Skeletal muscle satellite cell (primary cell): Measurements from ENCODE around the gene IFIT2.

Source experiments
- H3K27me3 ChIP-seq: 2 replicates; pipeline ENCODE4 v1.7.0; 2013; ENCODE audit warnings: low read length; ENCODE audit not compliant: control insufficient read depth, insufficient read depth
- H3K36me3 ChIP-seq: 2 replicates; pipeline ENCODE4 v1.7.0; 2013; ENCODE audit warnings: mild to moderate bottlenecking, control low read depth, low read length; ENCODE audit not compliant: insufficient read depth
- H3K4me1 ChIP-seq: 2 replicates; pipeline ENCODE4 v1.7.0; 2013; ENCODE audit warnings: low read length; ENCODE audit not compliant: control insufficient read depth, insufficient read depth
- H3K4me2 ChIP-seq: 2 replicates; pipeline ENCODE4 v1.7.0; 2013; ENCODE audit warnings: mild to moderate bottlenecking, low read length
- H3K4me3 ChIP-seq: 2 replicates; pipeline ENCODE4 v1.7.0; 2013; ENCODE audit warnings: low read length
- H3K9ac ChIP-seq: 2 replicates; pipeline ENCODE4 v1.7.0; 2013; ENCODE audit warnings: mild to moderate bottlenecking, low read depth, low read length, moderate library complexity
- H3K9me3 ChIP-seq: replicated peaks from 2 replicates; pipeline ENCODE4 v1.7.0; 2013; ENCODE audit warnings: mild to moderate bottlenecking, control low read depth, low read length

The IFIT2 gene

DNA sequence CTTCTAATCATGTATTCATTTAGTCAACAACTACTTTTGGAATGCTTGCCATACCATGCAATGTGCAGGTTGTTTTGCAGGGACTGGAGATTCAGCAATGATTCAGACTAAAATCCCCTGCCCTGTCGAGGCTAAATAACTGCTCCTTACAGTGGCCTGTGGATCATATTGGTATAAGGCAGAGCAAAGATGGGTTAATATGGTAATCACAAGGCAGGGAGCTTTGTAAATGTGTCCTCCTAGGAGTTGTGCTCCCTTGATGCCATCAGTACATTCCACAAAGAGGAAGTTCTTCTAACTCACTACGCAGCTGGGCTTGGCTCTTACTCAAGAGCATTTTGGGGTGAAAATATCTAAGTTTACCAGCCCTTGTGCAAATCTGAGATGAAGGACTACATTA lies 614 bp upstream of the IFIT2 start:
- Histone ChIP-seq H3K4me1 (peaks cover 20% of the 10 kb centered on the region), H3K9me3 (no peaks in the 10 kb centered on the region), H3K4me3 (peak overlapping the region; percentile 70), H3K9ac (peak overlapping the region; percentile 89), H3K36me3 (no peaks in the 10 kb centered on the region), H3K4me2 (peak overlapping the region; percentile 87), H3K27me3 (no peaks in the 10 kb centered on the region)

DNA sequence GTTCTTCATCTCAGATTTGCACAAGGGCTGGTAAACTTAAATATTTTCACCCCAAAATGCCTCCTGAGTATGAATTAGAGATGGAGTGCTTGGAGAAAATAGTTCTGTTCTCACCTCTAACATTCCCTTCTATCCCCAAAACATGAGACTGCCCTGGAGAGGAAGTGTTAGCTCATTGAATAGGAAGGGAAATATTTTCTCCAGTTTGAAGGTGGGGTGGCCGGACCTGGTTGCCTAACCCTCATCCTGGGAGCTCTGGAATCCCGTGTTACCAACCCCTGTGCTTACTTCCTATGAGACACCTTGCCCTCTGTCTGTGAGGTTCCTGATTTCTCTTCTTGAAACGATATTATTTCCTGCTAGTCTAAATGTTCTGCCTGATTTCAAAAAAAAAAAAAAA lies 779 bp downstream of the IFIT2 start:
- Histone ChIP-seq H3K4me1 (peaks cover 16% of the 10 kb centered on the region), H3K9me3 (no peaks in the 10 kb centered on the region), H3K36me3 (no peaks in the 10 kb centered on the region), H3K9ac (peak overlapping the region; percentile 89), H3K4me3 (peak overlapping the region; percentile 70), H3K4me2 (peak overlapping the region; percentile 87), H3K27me3 (no peaks in the 10 kb centered on the region)

DNA sequence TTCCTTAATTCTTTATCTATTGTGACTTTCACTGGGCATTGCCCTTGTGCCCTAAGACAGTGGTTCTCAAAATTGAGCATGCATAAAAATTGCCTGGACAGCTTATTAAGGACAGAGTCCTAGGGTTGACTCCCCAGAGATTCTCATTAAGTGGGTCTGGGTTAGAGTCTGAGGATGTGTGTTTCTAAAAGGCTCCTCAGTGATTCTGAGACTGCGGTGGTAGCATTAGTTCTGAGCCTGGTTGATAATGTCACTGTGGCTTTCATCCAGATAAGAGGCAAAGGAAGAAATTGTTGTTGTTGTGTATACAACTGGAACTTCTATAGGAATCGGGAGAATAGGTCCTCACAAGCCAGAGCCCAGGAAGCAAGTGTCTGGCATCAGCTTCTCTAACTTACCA lies 1.3 kb downstream of the IFIT2 start:
- H3K4me1 ChIP-seq = peaks cover 16% of the 10 kb centered on the region
- no peaks in the 10 kb centered on the region for H3K27me3 ChIP-seq
- peak overlapping the region; percentile 87 for H3K4me2 ChIP-seq
- peak overlapping the region; percentile 89 for H3K9ac ChIP-seq
- H3K9me3 ChIP-seq = no peaks in the 10 kb centered on the region
- H3K4me3 ChIP-seq = no peak overlapping the region
- H3K36me3 ChIP-seq = no peaks in the 10 kb centered on the region

DNA sequence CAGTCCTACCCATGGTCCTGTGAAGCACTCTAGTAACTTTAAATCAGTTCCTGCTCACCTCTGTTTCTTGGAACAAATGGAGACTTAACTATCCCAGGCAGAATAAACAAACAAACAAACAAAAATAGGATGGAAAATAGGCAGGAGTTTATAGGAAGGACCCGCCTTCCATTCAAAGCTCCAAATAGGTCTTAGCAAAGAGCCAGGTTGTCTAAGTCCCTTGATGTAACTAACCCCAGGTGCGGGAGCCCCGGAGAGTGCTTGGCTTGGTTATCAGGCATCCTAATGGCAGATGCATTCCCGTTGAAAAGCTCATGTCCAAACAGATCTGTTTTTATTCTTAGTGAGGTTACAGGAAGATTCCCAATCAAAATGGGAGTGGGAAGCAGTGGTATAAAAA lies 2.2 kb downstream of the IFIT2 start:
- Histone ChIP-seq H3K9ac (no peak overlapping the region), H3K9me3 (no peaks in the 10 kb centered on the region), H3K4me2 (no peak overlapping the region), H3K27me3 (no peaks in the 10 kb centered on the region), H3K36me3 (no peaks in the 10 kb centered on the region), H3K4me3 (no peak overlapping the region), H3K4me1 (peaks cover 16% of the 10 kb centered on the region)

DNA sequence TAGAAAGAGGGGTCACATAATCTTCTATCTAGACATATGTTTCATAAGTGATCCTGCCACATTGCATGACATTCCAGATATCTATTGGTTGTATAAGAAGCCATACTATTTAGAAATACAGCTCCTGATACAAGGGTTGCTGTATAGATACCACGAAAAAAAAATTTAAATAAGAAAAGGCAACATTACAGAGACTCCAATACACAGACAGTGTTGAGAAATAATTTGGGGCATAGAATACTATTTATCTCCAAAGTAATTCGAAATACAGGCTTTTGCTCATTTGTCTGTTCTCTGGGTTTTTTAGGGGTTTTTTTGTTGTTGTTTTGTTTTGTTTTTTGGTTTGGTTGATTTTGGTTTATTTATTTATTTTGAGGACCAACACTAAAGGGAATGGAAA lies 2.6 kb downstream of the IFIT2 start:
- Histone ChIP-seq H3K9me3 (no peaks in the 10 kb centered on the region), H3K27me3 (no peaks in the 10 kb centered on the region), H3K36me3 (no peaks in the 10 kb centered on the region), H3K9ac (no peak overlapping the region), H3K4me3 (no peak overlapping the region), H3K4me2 (no peak overlapping the region), H3K4me1 (peaks cover 16% of the 10 kb centered on the region)

DNA sequence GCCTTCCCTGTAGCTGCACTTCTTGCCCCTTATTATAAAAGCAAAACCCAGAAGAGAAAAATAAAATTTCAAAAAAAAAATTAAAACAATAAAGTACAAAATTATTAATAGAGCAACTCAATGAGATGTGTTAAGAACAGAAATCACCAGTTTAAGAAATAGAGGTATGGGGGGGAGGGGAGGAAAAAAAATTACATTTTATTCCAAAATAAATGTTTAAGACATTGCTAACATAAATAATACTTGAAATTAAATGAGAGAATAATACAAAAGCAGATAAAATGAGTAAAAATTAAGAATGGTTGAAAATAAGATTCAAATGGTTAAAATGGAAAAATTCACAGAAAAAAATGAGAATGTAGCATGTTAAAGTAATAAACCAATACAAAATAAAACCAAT lies 3.1 kb downstream of the IFIT2 start:
- no peaks in the 10 kb centered on the region for H3K27me3 ChIP-seq
- H3K4me1 ChIP-seq = peaks cover 16% of the 10 kb centered on the region
- H3K4me3 ChIP-seq = no peak overlapping the region
- H3K9ac ChIP-seq = no peak overlapping the region
- H3K36me3 ChIP-seq = no peaks in the 10 kb centered on the region
- H3K4me2 ChIP-seq = no peak overlapping the region
- H3K9me3 ChIP-seq = no peaks in the 10 kb centered on the region

DNA sequence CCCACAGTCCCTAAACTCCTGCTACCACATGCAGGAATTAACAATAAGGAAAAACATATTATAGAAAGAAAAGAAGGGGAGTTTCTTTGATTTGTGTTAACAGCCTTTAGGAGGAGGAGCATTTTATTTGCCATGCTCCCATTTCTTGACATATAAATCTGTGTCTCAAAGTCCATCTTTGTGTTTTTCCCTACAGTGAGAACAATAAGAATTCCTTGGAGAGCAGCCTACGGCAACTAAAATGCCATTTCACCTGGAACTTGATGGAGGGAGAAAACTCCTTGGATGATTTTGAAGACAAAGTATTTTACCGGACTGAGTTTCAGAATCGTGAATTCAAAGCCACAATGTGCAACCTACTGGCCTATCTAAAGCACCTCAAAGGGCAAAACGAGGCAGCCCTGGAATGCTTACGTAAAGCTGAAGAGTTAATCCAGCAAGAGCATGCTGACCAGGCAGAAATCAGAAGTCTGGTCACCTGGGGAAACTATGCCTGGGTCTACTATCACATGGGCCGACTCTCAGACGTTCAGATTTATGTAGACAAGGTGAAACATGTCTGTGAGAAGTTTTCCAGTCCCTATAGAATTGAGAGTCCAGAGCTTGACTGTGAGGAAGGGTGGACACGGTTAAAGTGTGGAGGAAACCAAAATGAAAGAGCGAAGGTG lies 4.1 kb downstream of the IFIT2 start:
- no peaks in the 10 kb centered on the region for H3K9me3 ChIP-seq
- no peak overlapping the region for H3K4me3 ChIP-seq
- no peak overlapping the region for H3K4me2 ChIP-seq
- H3K4me1 ChIP-seq = peaks cover 15% of the 10 kb centered on the region
- H3K36me3 ChIP-seq = no peaks in the 10 kb centered on the region
- H3K27me3 ChIP-seq = no peaks in the 10 kb centered on the region
- no peak overlapping the region for H3K9ac ChIP-seq

DNA sequence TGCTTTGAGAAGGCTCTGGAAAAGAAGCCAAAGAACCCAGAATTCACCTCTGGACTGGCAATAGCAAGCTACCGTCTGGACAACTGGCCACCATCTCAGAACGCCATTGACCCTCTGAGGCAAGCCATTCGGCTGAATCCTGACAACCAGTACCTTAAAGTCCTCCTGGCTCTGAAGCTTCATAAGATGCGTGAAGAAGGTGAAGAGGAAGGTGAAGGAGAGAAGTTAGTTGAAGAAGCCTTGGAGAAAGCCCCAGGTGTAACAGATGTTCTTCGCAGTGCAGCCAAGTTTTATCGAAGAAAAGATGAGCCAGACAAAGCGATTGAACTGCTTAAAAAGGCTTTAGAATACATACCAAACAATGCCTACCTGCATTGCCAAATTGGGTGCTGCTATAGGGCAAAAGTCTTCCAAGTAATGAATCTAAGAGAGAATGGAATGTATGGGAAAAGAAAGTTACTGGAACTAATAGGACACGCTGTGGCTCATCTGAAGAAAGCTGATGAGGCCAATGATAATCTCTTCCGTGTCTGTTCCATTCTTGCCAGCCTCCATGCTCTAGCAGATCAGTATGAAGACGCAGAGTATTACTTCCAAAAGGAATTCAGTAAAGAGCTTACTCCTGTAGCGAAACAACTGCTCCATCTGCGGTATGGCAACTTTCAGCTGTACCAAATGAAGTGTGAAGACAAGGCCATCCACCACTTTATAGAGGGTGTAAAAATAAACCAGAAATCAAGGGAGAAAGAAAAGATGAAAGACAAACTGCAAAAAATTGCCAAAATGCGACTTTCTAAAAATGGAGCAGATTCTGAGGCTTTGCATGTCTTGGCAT lies 4.8 kb downstream of the IFIT2 start:
- H3K27me3 ChIP-seq = no peaks in the 10 kb centered on the region
- peaks cover 8% of the 10 kb centered on the region for H3K4me1 ChIP-seq
- no peaks in the 10 kb centered on the region for H3K36me3 ChIP-seq
- no peak overlapping the region for H3K9ac ChIP-seq
- H3K4me2 ChIP-seq = no peak overlapping the region
- no peaks in the 10 kb centered on the region for H3K9me3 ChIP-seq
- no peak overlapping the region for H3K4me3 ChIP-seq

DNA sequence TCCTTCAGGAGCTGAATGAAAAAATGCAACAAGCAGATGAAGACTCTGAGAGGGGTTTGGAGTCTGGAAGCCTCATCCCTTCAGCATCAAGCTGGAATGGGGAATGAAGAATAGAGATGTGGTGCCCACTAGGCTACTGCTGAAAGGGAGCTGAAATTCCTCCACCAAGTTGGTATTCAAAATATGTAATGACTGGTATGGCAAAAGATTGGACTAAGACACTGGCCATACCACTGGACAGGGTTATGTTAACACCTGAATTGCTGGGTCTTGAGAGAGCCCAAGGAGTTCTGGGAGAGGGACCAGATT lies 5.4 kb downstream of the IFIT2 start:
- Histone ChIP-seq H3K36me3 (no peaks in the 10 kb centered on the region), H3K4me2 (no peak overlapping the region), H3K4me1 (peaks cover 6% of the 10 kb centered on the region), H3K4me3 (no peak overlapping the region), H3K27me3 (no peaks in the 10 kb centered on the region), H3K9me3 (no peaks in the 10 kb centered on the region), H3K9ac (no peak overlapping the region)

DNA sequence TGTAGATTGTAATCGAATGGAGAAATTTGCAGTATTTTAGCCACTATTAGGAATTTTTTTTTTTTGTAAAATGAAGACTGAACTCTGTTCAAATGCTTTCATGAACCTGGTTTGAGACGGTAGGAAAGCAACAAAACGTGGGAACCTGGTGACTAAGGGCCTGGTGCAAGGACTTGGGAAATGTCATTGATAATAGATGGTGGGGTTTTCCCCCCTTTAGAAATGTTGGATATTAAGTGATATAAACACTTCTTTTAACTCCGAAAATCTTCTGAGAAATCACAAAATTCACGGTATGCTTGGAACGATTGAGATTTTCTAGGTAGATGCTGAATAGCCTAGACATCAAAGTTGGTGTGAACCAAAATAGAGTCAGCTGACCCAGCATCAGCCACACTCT lies 6.4 kb downstream of the IFIT2 start:
- Histone ChIP-seq H3K27me3 (no peaks in the 10 kb centered on the region), H3K9me3 (no peaks in the 10 kb centered on the region), H3K4me2 (no peak overlapping the region), H3K36me3 (no peaks in the 10 kb centered on the region), H3K4me3 (no peak overlapping the region), H3K9ac (no peak overlapping the region), H3K4me1 (no peaks in the 10 kb centered on the region)

DNA sequence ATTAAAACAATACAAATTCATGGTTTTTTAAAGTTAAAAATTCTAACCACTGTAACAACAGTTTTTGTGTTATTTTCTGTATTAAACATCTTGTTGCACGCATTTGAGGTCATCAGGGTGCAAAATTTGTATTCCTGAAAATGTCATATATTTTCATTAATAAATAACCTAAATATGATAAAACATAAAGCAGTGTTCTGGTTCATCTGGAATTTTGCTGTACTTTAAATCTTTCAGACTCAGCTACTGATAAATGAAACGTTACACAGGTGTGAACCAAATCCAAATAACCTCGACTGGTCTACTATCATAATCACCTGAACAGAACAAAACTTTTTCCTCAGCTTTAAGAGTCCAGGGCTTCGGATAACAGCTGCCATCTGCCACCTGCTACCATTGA lies 6.9 kb downstream of the IFIT2 start:
- Histone ChIP-seq H3K4me1 (no peaks in the 10 kb centered on the region), H3K9ac (no peak overlapping the region), H3K4me3 (no peak overlapping the region), H3K9me3 (no peaks in the 10 kb centered on the region), H3K27me3 (no peaks in the 10 kb centered on the region), H3K4me2 (no peak overlapping the region), H3K36me3 (no peaks in the 10 kb centered on the region)
